Body of pancreas (tissue), 4 donors: Measurements from ENCODE around the gene GRM8. TPM values are rescaled to one million over a fixed set of nuclear protein-coding genes. Genes with fewer than 3 reads are reported as not detected.

ENCODE experiments used
- ATAC-seq: fragments of 150-250 bp; one replicate; pipeline ENCODE4 v1.9.1; 2016
- DNase-seq, 4 donors: peaks; one replicate each; pipeline ENCODE4 v3.0.0-alpha.2; 2019
- H3K27ac ChIP-seq, 4 donors: fragments of 200-600 bp; sonication (generic); 1 replicate in 3 of 4; 2 replicates in 1 of 4; pipeline versions ENCODE4 v1.5.1 to v1.6.1; 2016 to 2019; ENCODE audit warnings: mild to moderate bottlenecking in 1 of 4, mixed read lengths in 1 of 4, moderate library complexity in 1 of 4
- H3K27me3 ChIP-seq, 2 donors: fragments of 200-600 bp; sonication (generic); one replicate each; pipeline ENCODE4 v1.6.0; 2016; ENCODE audit warnings: mild to moderate bottlenecking in 1 of 2
- H3K36me3 ChIP-seq, 2 donors: fragments of 200-600 bp; sonication (generic); replicated peaks in 1 of 2; 2 replicates each; pipeline ENCODE4 v1.5.1; 2016; ENCODE audit warnings: low read depth in 2 of 2; ENCODE audit not compliant: insufficient read depth in 1 of 2
- H3K4me1 ChIP-seq: fragments of 200-600 bp; sonication (generic); one replicate; pipeline ENCODE4 v1.6.0; 2016
- H3K4me3 ChIP-seq, 2 donors: fragments of 200-600 bp; sonication (generic); 1 replicate in 1 of 2; 2 replicates in 1 of 2; pipeline ENCODE4 v1.5.1; 2016 to 2019
- H3K9me3 ChIP-seq, 3 donors: fragments of 200-600 bp; sonication (generic); 1 replicate in 2 of 3; 2 replicates in 1 of 3; pipeline ENCODE4 v1.5.1; 2016
- POLR2A ChIP-seq, 3 donors: fragments of 450-650 bp; IDR thresholded peaks; one replicate each; pipeline ENCODE4 v1.6.1; 2016; ENCODE audit warnings: antibody characterized with exemption in 3 of 3, mild to moderate bottlenecking in 2 of 3
- WGBS, 2 donors: methylation state at CpG; one replicate each; pipeline ENCODE4 v1.1.5; 2017; 5-methylcytosine and 5-hydroxymethylcytosine counted together
- intact Hi-C: fragments of 100-400 bp; cut with DNase I; formaldehyde crosslinking; loops from one replicate; pipeline ENCODE4 v1.15.1; 2023
- total RNA-seq, 2 donors: library from RNA; depleted of rRNA; stranded (reverse); fragments of >200 nt; gene quantifications; one replicate each; pipeline ENCODE4 v1.1.0, GENCODE V29; 2016
- TF ChIP-seq, protein P1 (sequence below), 7 experiments: fragments of 450-650 bp in 4 of 7; fragments of 200-600 bp in 3 of 7; sonication (generic) in 3 of 7; IDR thresholded peaks; one replicate each; pipeline ENCODE4 v1.5.1; 2016 to 2019; ENCODE audit warnings: antibody characterized with exemption in 7 of 7

The GRM8 gene
- total RNA-seq, 2 donors from 2014 or later: 2.3 TPM; not detected in 1

DNA sequence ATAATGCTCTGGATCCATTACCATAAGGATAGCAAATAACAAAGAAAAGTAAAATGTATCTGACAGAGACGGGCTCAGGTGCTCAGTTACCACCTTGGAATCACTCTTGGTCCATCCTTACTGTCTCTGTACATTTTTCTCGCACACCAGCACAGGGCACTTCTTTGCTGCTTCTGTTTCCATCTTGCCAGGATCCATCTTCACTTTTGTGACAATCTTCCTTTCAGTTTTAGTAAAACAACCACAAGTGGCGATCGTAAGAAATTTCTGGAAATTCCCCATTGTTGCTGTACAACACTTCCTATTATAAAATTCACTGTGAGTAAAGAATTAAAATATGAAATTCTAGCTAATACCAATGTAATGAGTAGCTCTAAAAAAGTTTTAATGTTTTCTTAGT lies 695.5 kb downstream of the GRM8 start:
- Histone ChIP-seq H3K4me3 (no peak overlapping the region), H3K27me3 (no peaks in the 10 kb centered on the region), H3K36me3 (no peaks in the 10 kb centered on the region), H3K9me3 (no peaks in the 10 kb centered on the region), H3K4me1 (no peaks in the 10 kb centered on the region), H3K27ac (no peak overlapping the region)
- ATAC-seq (no peak), DNase-seq (no peak)
- TF ChIP-seq, protein P1, sequence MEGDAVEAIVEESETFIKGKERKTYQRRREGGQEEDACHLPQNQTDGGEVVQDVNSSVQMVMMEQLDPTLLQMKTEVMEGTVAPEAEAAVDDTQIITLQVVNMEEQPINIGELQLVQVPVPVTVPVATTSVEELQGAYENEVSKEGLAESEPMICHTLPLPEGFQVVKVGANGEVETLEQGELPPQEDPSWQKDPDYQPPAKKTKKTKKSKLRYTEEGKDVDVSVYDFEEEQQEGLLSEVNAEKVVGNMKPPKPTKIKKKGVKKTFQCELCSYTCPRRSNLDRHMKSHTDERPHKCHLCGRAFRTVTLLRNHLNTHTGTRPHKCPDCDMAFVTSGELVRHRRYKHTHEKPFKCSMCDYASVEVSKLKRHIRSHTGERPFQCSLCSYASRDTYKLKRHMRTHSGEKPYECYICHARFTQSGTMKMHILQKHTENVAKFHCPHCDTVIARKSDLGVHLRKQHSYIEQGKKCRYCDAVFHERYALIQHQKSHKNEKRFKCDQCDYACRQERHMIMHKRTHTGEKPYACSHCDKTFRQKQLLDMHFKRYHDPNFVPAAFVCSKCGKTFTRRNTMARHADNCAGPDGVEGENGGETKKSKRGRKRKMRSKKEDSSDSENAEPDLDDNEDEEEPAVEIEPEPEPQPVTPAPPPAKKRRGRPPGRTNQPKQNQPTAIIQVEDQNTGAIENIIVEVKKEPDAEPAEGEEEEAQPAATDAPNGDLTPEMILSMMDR (IDR thresholded peaks at IDR 0.05): no peak
- no peak for TF ChIP-seq POLR2A (IDR thresholded peaks at IDR 0.05)
- 81 to 84% methylated on average over 4 of the region's 4 CpGs for WGBS, 2 donors
- intact Hi-C loops: no loop called here

DNA sequence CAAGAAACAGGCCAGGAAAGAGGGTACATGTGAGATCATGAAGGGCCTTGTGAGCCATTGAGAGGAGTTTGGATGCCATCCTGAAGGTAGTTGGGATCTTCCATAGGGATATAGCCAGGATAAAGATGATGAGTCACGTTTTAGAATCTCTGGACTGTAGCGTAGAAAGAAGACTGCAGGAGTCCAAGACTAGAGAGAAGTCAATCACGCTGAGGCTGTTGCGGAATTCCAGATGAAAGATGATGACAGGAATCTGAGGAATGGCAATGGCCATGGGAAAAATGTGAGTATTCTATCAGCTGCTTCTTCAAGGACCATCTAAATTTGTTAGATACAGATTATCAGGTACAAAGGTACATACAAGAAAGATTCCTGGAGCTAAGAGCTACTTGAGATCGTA lies 711.3 kb downstream of the GRM8 start:
- Histone ChIP-seq H3K4me1 (no peaks in the 10 kb centered on the region), H3K27ac (no peak overlapping the region), H3K36me3 (no peaks in the 10 kb centered on the region), H3K27me3 (no peaks in the 10 kb centered on the region), H3K9me3 (no peaks in the 10 kb centered on the region), H3K4me3 (no peak overlapping the region)
- no peak for TF ChIP-seq POLR2A (IDR thresholded peaks at IDR 0.05)
- TF ChIP-seq, protein P1 (IDR thresholded peaks at IDR 0.05): no peak
- 75 to 82% methylated on average over 5 of the region's 5 CpGs for WGBS, 2 donors
- no peak for DNase-seq
- intact Hi-C loops: no loop called here
- ATAC-seq: no peak

DNA sequence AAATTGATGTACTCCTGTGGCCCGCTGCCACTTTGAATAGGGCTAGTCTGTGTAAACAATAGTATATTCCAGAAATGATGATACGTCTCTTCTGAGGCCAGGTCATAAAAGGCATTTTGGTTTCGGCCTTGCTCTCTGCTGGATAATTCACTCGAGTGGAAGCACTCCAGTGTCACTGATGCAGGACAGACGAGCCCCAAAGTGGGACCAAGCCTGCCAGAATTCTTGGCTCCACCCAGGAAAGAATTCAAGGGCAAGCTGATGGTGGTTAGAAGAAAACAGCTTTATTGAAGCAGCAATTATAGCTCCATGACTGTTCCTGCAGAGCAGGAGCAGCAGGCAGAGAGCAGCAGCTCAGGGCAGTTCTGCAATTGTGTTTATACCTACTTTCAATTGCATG lies 717.6 kb downstream of the GRM8 start:
- Histone ChIP-seq H3K9me3 (no peaks in the 10 kb centered on the region), H3K27ac (no peak overlapping the region), H3K4me1 (no peaks in the 10 kb centered on the region), H3K4me3 (no peak overlapping the region), H3K27me3 (no peaks in the 10 kb centered on the region), H3K36me3 (no peaks in the 10 kb centered on the region)
- ATAC-seq (no peak), DNase-seq (no peak)
- intact Hi-C loops: no loop called here
- no peak for TF ChIP-seq POLR2A (IDR thresholded peaks at IDR 0.05)
- TF ChIP-seq, protein P1 (IDR thresholded peaks at IDR 0.05): no peak
- 67 to 93% methylated on average over 5 of the region's 5 CpGs for WGBS, 2 donors

DNA sequence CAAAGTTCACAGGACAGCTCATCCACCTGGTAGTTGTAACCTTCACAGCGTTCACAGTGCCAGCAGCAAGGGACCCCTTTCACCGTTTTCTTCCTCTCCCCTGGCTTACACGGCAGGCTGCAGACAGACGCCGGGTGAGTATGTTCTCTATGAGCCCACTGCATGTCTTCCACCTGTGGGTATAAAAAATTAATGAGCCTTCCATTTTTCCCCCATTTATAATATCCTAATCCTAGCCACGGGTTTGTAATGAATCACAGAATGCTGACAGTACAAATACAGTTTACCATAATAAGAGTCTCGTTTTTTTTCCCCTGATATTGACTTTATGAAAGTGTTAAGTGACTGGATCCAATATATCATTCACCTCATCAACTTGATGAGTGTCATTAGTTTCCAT lies 719.0 kb downstream of the GRM8 start:
- ATAC-seq: no peak
- H3K27me3 ChIP-seq: no peaks in the 10 kb centered on the region
- TF ChIP-seq POLR2A (IDR thresholded peaks at IDR 0.05): no peak
- TF ChIP-seq, protein P1 (IDR thresholded peaks at IDR 0.05): no peak
- H3K27ac ChIP-seq: no peak overlapping the region
- intact Hi-C loops: no loop called here
- no peak overlapping the region for H3K4me3 ChIP-seq
- no peak for DNase-seq
- 56 to 58% methylated on average over 7 of the region's 7 CpGs for WGBS, 2 donors
- H3K36me3 ChIP-seq: no peaks in the 10 kb centered on the region
- H3K4me1 ChIP-seq: no peaks in the 10 kb centered on the region
- no peaks in the 10 kb centered on the region for H3K9me3 ChIP-seq

DNA sequence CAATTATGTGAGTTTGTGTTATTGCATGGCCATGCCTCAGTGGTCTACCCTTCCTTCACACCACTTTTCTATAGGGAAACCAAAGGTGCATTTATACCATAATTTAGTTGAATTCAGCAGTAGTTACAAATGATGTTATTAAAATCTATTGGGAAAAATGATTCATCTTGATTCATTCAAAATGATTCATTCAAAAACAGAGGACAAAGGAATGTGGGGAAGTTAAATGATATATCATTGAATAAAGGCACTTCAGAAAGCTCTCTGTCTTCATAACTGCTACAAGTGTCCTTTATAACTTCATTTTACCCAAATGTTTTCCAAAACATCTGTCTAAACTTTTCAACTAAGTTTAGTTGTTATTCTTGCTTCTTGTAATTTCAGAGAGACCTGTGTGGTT lies 722.9 kb downstream of the GRM8 start:
- ATAC-seq: no peak
- Histone ChIP-seq H3K27ac (no peak overlapping the region), H3K4me1 (no peaks in the 10 kb centered on the region), H3K4me3 (no peak overlapping the region), H3K36me3 (no peaks in the 10 kb centered on the region), H3K27me3 (no peaks in the 10 kb centered on the region), H3K9me3 (no peaks in the 10 kb centered on the region)
- intact Hi-C loops: no loop called here
- TF ChIP-seq, protein P1 (IDR thresholded peaks at IDR 0.05): no peak
- no peak for TF ChIP-seq POLR2A (IDR thresholded peaks at IDR 0.05)
- DNase-seq: no peak
